Head of caudate nucleus (tissue), 42 donors: Measurements from ENCODE around the gene ZNF219.
"Not testable (repeated sequence)": the region's sequence is repeated elsewhere in the genome, so short reads cannot be mapped to it uniquely, and the experiment has no call there.

ENCODE experiments used
- DNase-seq, 42 donors: peaks; one replicate each; pipeline versions ENCODE4 v3.0.0 to v3.0.0-alpha.2; 2020 to 2021; ENCODE audit warnings: mixed read lengths in 7 of 42
- intact Hi-C: fragments of 100-400 bp; cut with DNase I; formaldehyde crosslinking; loops from one replicate; pipeline ENCODE4 v1.15.0; 2022

ZNF219 gene

GRCh38 chr14:21055432-21056117 is 42.9 kb downstream of the ZNF219 start:
- no peak for DNase-seq
- intact Hi-C loops = no loop called here

GRCh38 chr14:21054768-21055145 is 43.7 kb downstream of the ZNF219 start:
- no peak for DNase-seq
- intact Hi-C loops = no loop called here

- intact Hi-C loops = no loop called here
- DNase-seq = no peak
These were observed 44.2 kb downstream of the ZNF219 start for GRCh38 chr14:21054123-21054767.

- no peak for DNase-seq
- intact Hi-C loops = no loop called here
These were observed 45.0 kb downstream of the ZNF219 start for GRCh38 chr14:21053184-21054122.

- DNase-seq = no peak
- intact Hi-C loops = no loop called here
These were observed 47.9 kb downstream of the ZNF219 start for GRCh38 chr14:21050597-21050996.

GRCh38 chr14:21049271-21049673 is 49.2 kb downstream of the ZNF219 start:
- DNase-seq = no peak
- intact Hi-C loops = no loop called here

GRCh38 chr14:21048638-21049037 is 49.8 kb downstream of the ZNF219 start:
- intact Hi-C loops = no loop called here
- DNase-seq = no peak

GRCh38 chr14:21047378-21047781 is 51.1 kb downstream of the ZNF219 start:
- intact Hi-C loops = no loop called here
- DNase-seq = no peak

GRCh38 chr14:21043974-21044618 is 54.4 kb downstream of the ZNF219 start:
- intact Hi-C loops = no loop called here
- no peak for DNase-seq

- DNase-seq = no peak
- intact Hi-C loops = no loop called here
These were observed 55.0 kb downstream of the ZNF219 start for GRCh38 chr14:21043387-21043973.

- peak in 41 of 42 donors; percentile 48 to 89 (median 77) for DNase-seq
These were observed 55.5 kb downstream of the ZNF219 start for GRCh38 chr14:21042918-21043317.

GRCh38 chr14:21041676-21042433 is 56.6 kb downstream of the ZNF219 start, which contains the start of gene RNASE7:
Gene RNASE7 (plus strand): TSS chr14:21042362. CDS start chr14:21042993, 631 bp downstream.
- intact Hi-C loops = loop anchor here (2.0 kb wide), 1 partner anchor 27 kb away; no protein-coding TSS in a partner anchor
- peak in 2 of 42 donors; percentile 40 to 74 for DNase-seq

More at GRCh38 chr14:21042918-21043317, 55.5 kb downstream of the ZNF219 start:
- intact Hi-C loops = no loop called here

GRCh38 chr14:21040941-21041340 is 57.5 kb downstream of the ZNF219 start:
- DNase-seq = not testable (repeated sequence)
- intact Hi-C loops = loop anchor here (2.0 kb wide), 1 partner anchor 26 kb away; no protein-coding TSS in a partner anchor

GRCh38 chr14:21040370-21040925 is 58.0 kb downstream of the ZNF219 start:
- no peak for DNase-seq
- intact Hi-C loops = loop anchor here (2.0 kb wide), 1 partner anchor 26 kb away; no protein-coding TSS in a partner anchor
